Measurements from ENCODE around the gene ARHGAP24.
A peak's percentile ranks its signal among the peaks of the same experiment; 100 is the strongest.

ARHGAP24 gene

DNA sequence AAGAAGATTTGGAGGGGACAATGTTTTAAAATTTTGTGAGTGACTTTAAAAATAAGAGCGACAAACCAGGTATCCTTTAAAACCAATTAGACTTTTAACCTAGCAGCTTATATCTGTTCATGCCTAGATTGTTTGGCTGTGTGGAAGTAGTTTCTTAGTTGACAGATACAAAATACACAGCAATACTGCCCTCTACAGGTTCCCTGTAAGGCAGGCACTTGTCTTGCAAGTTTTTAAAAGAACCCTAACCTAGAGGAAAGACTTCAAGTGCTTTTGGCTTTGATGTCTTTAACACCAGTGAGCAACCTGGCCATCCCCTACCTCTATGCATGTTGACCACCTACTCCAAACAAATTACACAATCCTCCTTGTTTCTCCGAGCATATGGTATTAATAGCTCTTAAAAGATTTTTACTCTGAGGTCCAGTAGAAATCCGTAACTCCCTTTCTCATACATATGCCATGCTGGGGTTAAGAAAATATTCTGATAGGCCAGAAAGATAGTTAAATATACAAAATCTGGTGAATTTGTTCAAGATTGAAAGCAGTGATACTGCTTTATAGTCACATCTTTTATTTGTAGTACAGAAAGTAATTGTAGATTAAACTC lies 273.0 kb downstream of the ARHGAP24 start:
- DNase-seq: peak in 1 of 2 experiments; percentile 45

DNA sequence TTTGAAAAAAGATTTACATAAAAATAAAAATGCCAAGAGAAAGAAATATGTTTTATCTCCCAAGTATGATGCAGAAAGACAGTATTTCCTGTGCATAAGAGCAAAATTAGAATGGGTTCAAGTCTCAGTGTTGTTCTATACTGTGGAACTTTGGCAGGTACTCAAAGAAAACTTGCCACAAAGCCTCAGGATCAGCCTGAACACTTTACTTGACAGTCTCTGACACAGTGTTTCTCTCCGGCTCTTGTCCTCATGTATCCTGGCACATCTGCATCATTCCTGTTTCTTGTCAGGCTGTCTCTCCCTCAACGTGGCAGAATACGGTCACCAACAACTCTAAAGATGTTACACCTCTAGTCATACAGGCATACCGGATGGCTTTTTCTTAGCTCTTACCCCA lies 273.7 kb downstream of the ARHGAP24 start:
- no peak for DNase-seq

DNA sequence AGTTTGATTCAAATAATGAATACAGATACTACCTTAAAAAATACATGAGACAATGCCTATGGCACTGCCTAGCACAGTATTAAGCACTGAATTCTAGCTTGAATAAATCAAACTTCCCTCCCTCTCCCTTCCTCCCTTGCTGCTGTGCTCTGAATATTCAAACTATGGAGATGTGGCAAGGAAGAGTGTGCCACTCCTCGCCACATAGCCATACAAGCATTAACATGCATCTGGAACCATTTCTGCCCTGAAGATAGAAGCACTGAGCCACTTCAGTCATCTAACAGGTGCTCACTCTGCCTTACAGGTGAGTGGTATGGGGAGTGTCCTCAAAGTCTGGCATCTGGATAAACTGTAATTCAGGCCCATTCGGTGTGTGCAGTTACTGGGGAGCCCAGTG lies 276.9 kb downstream of the ARHGAP24 start:
- DNase-seq: no peak

DNA sequence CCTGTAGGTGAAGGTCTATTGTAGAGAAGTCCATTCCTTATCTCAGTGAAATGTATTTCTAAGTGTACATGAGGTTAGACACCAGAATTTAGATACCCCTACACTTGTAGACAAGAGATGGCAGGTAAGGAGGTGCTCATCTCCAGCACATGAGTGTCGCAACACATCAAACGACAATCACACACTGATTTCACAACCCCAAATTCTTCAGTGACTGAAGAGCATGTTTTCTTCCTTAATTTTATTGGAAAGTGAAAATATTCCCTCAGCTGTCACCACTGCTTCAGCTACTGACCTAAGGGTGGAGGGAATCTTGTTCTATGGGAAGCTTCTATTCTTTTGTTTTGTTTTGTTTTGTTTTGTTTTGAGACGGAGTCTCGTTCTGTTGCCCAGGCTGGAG lies 280.3 kb downstream of the ARHGAP24 start:
- DNase-seq: no peak

DNA sequence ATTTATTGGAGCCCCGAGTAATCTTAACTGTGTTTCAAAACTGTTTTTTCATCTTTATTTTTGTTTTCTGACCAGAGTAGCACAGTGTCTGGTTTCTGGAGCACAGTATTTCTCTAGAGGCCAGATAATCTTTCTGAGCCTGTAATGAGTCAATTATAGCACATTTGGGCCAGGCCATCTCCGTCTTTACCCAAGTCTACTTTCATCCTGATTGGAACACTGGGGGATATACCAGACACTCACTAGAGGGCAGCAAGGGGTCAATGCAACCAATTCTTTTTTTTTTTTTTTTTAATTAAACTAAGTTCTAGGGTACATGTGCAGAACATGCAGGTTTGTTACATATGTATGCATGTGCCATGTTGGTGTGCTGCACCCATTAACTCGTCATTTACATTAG lies 282.0 kb downstream of the ARHGAP24 start:
- DNase-seq: peak in 1 of 2 experiments; percentile 18

DNA sequence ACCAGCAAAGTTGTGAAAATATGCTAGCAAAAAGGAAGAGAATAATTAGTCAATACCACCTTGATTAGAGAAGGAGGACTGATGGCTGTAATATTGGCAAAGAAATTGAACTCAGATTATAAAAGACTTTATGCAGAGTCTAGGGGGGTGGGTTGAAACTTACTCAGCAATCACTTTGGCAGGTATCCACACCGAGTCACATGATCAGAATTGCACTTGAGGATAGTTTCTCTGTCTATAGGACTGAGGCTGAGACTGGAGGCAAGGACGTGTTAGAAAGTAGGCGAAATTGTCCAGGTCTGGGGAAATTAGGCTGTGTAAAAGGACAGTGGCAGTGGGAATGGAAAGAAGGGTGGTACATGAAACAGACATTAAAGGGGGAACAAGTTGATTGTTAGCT lies 284.4 kb downstream of the ARHGAP24 start:
- no peak for DNase-seq

DNA sequence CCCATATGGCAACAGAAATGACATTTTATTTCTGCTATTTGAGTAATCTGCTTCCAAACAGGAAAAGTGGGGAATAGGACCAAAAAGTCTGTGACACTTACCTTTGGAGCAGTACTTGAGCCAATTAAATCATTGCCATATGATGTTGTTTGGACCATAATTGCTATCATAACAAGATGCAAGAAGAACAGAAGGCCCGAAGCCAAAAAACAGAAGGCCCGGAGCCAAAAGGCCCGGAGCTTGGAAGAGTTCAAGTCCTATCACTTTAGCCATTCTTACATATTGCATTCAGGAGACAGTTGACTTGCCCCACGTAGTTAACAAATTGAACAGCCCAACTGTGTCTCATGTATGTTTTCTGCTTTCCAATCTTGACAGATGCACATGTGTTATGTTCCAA lies 285.6 kb downstream of the ARHGAP24 start:
- DNase-seq: no peak

DNA sequence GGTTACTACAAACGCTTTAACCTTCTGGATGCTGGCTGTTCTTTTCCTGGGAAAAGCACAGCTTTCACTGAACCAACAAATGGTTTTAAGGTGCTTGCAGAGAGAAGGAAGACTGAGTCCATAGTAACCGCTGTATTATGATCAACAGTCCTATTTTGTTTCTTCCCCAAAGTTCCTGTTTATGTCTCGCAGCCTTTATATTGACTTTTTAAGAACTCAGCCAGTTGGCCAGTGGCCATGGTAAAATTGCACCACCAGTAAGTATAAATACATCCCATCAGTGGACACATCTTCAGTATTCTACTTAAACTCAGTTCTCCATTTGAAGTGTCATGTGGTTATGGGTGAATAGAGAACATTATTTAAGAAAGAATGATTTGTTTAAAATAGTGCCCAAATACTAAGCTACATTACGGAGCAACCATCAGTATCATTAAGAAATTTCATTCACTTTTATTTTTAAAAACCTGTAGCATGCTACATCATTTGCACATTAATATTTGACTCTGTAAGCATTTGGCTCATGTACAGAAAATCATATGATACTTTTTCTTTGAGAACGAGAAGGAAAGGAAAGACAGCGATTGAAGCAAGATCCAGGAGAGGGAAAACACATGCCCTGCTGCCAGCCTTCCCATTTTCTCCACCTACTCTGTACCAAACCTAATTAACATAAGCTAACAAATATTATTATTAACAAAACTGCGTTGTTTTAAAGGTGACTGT lies 287.0 kb downstream of the ARHGAP24 start:
- DNase-seq: no peak

DNA sequence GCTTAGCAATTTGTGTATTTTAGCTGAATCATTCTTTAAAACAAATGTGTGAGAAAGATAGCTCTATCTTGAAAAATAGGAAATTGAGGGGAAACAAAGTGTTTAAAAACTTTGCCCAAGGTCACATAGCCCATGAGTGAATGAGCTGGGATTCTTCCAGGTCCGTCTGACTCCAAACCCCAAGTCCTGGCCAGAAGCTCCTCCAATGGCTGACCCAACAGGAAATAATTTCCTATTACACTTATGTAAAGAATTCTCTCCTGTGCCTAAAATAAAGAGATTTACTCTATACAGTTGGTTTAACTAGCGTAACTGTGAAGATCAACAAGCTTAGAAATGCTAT lies 287.6 kb downstream of the ARHGAP24 start:
- no peak for DNase-seq

DNA sequence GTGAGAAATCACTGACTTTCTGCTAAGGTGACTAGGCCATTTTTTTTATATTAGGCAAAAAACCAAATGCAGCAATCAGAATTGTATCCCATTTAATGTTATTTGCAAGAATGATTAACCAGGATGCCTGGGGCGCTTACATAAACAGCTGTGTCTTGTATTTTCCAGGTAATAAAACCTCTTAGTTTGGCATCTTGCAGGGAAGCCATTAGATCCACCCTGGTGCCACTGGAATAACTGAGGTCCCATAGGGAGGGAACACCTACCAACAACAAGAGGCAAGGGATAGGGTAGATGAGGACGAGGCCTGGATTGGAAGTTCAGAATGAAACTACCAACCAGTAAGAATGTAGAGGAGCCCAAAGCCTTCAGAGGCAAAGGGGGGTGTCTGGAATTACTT lies 288.3 kb downstream of the ARHGAP24 start:
- no peak for DNase-seq

DNA sequence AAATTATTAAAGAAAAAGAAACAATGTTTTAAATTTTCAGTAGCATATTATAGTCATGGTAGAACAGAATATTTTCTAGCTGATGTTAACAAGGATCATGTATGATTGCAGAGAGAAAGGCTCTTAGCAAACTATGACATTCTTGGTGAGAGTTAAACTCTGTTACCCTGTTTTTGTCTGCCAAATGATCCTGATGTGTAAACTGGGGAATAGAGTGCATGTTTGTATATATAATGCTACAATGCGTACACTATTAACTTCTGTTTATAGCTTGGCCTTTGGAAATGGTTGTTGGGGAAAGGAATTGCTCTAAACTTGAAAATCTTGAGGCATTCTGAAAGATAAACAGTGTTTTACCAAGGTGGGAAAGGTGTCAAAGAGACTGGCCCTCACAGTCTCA lies 292.7 kb downstream of the ARHGAP24 start:
- DNase-seq: no peak

DNA sequence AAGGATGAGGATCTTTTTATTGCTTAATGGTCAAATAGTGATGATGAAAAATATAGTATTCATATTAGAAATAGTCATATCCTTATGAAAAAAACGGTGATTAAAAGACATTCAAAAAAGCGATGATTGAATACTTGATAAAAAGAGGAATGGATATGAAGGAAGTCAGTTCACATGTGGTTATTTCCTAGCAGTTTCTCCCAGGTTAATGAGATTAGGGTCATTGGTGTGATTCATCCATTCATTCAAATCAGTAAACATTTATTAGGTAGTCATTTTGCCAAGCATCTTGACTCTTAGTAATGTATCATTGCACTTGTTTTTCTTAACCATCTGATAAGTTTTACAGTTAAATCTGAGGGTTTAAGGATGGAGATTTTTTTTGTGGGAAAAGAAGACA lies 294.1 kb downstream of the ARHGAP24 start:
- DNase-seq: no peak

DNA sequence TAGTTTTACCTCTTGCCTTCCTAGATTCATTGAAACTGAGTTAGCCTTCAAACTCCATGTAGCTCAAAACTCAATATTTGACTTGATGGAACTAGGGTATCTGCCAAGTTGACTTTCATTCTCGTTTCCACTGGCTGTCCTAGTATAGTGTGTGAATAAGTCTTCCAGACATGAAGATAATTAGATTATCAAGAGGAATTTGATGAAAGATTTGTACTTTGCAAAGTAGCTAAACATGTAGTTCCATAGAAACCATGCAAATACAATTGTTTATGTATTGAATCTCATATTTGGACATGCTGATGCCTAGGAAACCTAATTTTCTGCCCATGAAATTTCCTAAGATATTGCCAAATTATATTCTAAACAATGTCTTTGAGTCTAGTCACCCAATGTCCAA lies 297.5 kb downstream of the ARHGAP24 start:
- no peak for DNase-seq

DNA sequence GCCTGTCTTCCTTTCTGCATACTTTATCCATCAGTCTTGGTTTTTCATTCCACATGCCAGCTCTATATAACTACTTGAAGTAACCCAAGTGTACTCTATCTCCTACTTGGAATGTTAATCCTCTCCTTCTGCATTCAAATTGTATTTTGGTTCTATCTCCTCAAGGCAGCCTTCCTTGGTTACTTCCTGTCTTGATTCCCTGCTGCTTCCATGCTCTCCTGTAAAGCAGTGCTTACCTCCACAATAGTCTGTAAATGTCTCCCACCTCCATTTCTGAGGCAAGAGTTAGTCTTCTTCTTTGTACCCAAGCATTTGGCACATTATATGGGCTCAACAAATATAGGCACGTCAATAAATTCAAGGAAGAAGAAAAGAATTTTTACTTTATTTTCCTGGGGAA lies 298.4 kb downstream of the ARHGAP24 start:
- no peak for DNase-seq

DNA sequence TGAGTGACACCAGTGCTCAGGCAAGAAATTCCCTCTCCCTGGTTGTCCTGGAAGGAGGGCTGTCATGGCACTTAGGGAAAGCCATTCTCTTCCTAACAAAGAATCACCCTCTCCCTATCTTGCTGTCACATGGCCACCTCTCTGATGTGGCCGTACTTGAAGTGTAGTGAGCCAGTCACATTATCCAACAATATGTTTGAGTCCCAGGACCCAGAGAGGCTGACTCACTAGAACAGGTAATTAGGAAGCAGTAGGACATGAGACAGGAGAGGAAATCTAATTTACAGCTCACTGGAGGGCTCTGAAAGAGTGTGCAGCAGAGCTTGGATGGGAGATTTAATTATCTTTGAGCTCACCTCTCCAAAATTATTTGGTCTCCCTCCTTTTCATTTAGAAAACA lies 299.1 kb downstream of the ARHGAP24 start:
- DNase-seq: no peak

DNA sequence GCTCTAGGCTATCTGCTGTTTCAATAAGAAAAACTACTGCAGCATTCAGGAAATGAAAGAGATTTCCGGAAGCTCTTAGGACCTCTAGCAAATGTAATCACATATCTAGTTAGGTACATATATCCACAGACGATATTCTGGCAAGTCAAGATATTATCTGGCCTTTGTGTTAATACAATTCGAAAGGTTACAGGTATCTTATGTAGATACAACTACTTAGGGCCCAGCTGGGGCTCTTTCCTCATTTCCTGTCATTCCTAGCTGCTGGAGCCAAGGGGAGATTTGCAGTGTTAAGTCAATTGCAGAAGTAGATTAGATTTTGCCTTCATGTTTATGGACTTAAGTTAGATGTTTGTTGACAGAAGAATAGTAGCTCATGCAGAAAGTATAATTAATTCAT lies 299.5 kb downstream of the ARHGAP24 start:
- DNase-seq: no peak

DNA sequence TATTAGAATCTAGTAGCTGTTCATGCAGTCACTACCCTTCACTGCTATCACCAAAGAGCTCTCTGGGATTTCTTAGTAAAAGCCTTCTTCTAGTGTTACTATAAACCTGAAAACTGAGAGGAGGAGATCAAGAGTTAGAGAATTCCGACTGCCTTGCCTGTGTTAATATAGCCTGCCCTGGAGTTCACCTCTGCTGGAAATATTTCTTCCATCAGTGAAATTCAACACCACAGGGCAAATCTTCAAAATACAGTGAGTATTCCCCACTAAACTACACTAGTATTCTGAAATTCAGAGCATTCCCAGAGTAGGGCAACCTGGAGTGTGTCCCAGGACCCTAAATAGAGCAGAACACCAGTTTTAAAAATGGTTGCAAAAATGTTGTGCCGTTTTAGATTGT lies 301.1 kb downstream of the ARHGAP24 start:
- DNase-seq: no peak

DNA sequence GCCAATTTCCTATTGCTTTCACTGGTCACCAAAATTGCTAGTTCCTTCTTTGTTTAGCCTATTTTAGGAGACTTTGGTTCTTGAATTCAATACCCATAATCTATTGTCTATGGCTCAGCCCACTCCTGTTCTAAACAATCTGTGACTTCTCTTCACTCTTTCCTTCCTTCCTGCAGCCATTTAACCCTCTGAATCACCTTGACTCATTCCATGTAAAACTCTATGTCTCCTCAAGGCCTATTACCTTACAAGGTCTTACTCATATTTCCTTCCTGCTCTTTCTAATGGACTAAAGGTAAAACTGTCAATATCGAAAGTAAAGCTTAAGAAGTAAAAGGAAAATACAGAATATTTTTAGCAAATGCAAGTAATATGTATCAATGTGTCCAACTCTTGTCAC lies 301.6 kb downstream of the ARHGAP24 start:
- DNase-seq: peak in 1 of 2 experiments; percentile 4

DNA sequence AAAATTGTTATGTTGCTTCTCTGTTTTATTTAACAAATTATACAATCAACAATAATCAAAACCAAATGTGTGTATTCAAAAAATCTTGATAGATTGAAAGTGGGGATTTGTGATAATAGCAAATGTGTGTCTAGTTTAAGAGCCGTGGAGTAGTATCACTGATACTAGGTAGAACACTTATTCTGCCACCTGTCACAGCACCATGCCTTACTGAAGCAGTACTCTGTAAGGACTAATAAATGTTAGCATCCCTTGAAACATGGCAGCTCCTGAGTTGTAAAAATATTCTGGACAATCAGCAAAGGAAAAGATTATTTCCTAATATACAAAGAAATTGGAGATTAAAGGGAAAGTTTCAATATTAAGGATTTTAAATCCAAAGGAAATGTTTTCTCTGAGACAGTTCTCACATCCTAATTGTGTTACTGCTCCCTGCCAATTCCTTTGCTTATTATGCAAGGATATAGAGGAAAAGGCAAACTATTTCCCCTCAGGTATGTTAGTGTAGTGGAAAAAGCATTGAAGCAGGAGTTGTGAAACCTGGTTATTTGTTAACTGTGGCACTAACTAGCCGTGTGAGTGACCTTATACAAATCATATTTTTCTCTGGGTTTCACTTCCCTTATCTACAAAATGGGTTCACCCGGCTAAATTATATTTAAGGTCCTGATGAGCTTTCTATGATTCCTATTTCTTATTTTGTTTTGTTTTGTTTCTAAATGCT lies 303.1 kb downstream of the ARHGAP24 start:
- DNase-seq: no peak

DNA sequence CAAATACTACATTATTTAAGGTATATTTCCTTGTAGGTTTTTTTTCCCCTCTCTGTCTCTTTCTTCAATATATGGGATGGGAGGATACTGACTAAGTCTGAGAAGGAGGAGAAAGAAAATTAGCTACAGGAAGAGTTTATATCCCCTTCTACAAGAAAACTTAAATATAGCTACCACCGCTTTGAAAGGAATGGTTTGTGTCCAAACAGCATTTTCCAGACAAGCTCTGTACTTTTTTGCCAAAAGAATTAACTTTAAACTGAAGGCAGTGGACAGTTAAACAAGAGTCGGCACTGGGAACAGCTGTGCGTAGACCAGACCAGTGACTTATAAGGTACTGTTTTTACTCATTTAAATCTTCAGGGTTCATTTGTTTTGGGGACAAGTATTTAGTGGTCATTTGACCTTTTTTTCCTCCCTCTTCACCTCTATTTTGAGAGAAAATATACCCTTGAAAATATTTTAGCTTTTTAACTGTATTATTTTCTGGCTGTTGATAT lies 303.7 kb downstream of the ARHGAP24 start:
- DNase-seq: no peak

DNA sequence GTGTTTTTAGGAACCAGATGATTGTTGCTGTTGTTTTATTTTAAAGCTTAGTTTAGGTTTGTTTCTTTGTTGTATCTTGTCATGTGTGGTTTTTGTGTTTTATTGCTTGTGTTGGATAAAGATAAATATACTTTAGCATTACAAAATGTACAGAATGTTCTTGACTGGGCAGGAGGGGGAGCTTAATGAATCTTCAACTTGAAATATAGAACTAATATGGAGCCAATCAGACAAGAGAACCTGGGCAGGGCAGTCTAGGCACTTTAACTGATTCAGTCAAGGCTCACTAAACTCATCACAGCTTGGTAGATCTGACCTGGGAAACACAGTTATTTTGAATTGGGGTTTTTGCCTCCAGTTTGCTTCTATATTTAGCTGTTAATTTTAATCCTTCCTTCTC lies 304.2 kb downstream of the ARHGAP24 start:
- DNase-seq: no peak

DNA sequence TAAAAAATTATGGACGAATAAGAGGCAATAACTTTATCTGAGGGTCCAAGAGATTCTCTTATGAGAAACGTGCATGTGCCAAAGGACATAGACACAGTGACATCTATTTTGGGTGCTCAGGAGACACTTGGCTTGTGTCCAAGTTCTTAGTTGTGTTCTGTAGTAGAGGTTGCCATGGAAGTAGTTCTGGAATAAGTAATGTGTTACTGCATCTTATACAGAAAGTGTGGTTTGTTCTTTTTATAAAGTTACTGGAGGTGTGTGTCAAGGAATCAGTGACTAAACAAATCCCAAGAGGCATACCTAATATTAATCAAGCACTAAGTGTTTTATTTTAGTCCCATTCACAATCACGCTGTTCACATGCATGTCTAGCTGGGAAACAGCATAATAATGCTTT lies 305.7 kb downstream of the ARHGAP24 start:
- DNase-seq: no peak

DNA sequence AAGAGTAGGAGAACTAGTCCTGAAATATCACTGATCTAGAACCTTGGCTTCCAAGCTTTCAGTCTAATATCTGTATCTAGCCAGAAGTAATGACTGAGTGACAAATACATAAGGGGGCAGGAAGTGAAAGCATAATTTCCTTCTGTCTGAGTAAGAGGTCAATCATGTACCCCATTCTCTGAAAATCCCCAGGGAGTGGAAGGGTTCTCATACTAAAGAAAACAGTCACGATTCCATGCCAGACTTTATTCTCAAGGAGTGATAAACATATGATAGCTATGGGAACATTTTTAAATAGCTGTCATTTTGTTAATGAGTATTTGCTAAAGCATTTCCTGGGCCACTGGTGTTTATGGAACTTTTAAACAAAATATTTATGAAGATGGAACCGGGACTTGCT lies 308.5 kb downstream of the ARHGAP24 start:
- peak; percentile 5 to 11 for DNase-seq

DNA sequence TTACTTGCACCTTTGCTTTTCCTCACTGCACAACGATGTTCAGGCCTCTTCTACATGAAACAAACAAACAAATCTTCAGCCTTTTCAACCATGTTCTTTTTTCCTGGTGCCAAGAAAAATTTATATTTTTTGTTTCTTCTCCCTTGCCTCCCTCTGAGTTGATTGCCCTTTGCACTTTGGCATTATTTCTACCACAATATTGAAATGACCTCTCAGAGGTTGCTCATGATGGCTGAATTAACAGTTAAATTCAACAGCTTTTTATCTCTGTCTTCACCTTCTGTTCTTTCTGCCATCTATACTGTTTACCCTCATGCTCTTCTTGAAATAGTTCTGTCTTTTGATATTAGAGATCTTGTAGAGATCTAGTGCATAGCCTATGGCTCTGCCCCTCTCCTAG lies 308.9 kb downstream of the ARHGAP24 start:
- DNase-seq: no peak

All from SW 1271 (cell line).